ENCODE results near the gene CDH22.

Gene CDH22

GRCh38 chr20:46212252-46212651 is 96.0 kb downstream of the CDH22 start:
- DNase-seq: no peak

- DNase-seq: no peak
Measured at GRCh38 chr20:46211331-46211722, 97.0 kb downstream of the CDH22 start.

- DNase-seq: no peak
Measured at GRCh38 chr20:46210672-46211330, 97.5 kb downstream of the CDH22 start.

- DNase-seq: no peak
Measured at GRCh38 chr20:46209930-46210671, 98.2 kb downstream of the CDH22 start.

GRCh38 chr20:46207793-46208192 is 100.5 kb downstream of the CDH22 start:
- DNase-seq: no peak

GRCh38 chr20:46206992-46207549 is 101.2 kb downstream of the CDH22 start:
- DNase-seq: no peak

GRCh38 chr20:46206025-46206424 is 102.3 kb downstream of the CDH22 start:
- DNase-seq: no peak

- DNase-seq: no peak
Measured at GRCh38 chr20:46205349-46205748, 102.9 kb downstream of the CDH22 start.

GRCh38 chr20:46204594-46205186 is 103.6 kb downstream of the CDH22 start:
- DNase-seq: no peak

GRCh38 chr20:46203510-46203837 is 104.8 kb downstream of the CDH22 start:
- DNase-seq: no peak

- DNase-seq: peak; percentile 34
Measured at GRCh38 chr20:46202766-46203509, 105.4 kb downstream of the CDH22 start.

- DNase-seq: no peak
Measured at GRCh38 chr20:46200582-46201570, 107.4 kb downstream of the CDH22 start.

GRCh38 chr20:46199198-46199597 is 109.1 kb downstream of the CDH22 start:
- DNase-seq: no peak

GRCh38 chr20:46196990-46197389 is 111.3 kb downstream of the CDH22 start:
- no peak for DNase-seq

- DNase-seq: no peak
Measured at GRCh38 chr20:46195264-46196036, 112.8 kb downstream of the CDH22 start.

- DNase-seq: no peak
Measured at GRCh38 chr20:46194409-46194808, 113.9 kb downstream of the CDH22 start.

GRCh38 chr20:46192376-46192944 is 115.8 kb downstream of the CDH22 start:
- no peak for DNase-seq

GRCh38 chr20:46191611-46192010 is 116.7 kb downstream of the CDH22 start:
- DNase-seq: no peak

- no peak for DNase-seq
Measured at GRCh38 chr20:46191168-46191540, 117.1 kb downstream of the CDH22 start.

GRCh38 chr20:46190478-46191167 is 117.7 kb downstream of the CDH22 start:
- DNase-seq: no peak

All from NCI-H2029 treated with DMSO at 0.1 percent for 48 hours (cell line).